Adrenal gland (tissue), 19 donors: ENCODE data around the gene SLC2A4. TPM values are rescaled to one million over a fixed set of nuclear protein-coding genes. Genes with fewer than 3 reads are reported as not detected.
A peak's percentile ranks its signal among the peaks of the same experiment; 100 is the strongest.

Experiments
- DNase-seq, 7 donors: peaks; one replicate each; pipeline ENCODE4 v3.0.0-alpha.2; 2019 to 2020
- H3K27ac ChIP-seq, 5 donors: fragments of 200-600 bp; sonication (generic) in 4 of 5; 1 replicate in 3 of 5; 2 replicates in 2 of 5; pipeline versions ENCODE4 v1.5.1 to v1.8.0; 2016 to 2020; ENCODE audit warnings: mild to moderate bottlenecking in 1 of 5
- H3K27me3 ChIP-seq: fragments of 200-600 bp; 2 replicates; pipeline ENCODE4 v1.8.0; 2021
- H3K36me3 ChIP-seq, 2 donors: fragments of 200-600 bp; replicated peaks in 1 of 2; 1 replicate in 1 of 2; 2 replicates in 1 of 2; pipeline versions ENCODE4 v1.5.1 to v1.8.0; 2018 to 2022
- H3K4me1 ChIP-seq, 2 donors: fragments of 200-600 bp; replicated peaks in 1 of 2; 1 replicate in 1 of 2; 2 replicates in 1 of 2; pipeline versions ENCODE4 v1.5.1 to v1.8.0; 2018 to 2021
- H3K4me3 ChIP-seq, 4 donors: fragments of 200-600 bp; sonication (generic) in 3 of 4; one replicate each; pipeline ENCODE4 v1.5.1; 2016 to 2018
- H3K9me3 ChIP-seq, 3 donors: fragments of 200-600 bp; sonication (generic) in 1 of 3; replicated peaks in 1 of 3; 1 replicate in 2 of 3; 2 replicates in 1 of 3; pipeline versions ENCODE4 v1.5.1 to v1.8.0; 2016 to 2021
- POLR2A ChIP-seq, 2 donors: fragments of 450-650 bp; IDR thresholded peaks; one replicate each; pipeline ENCODE4 v1.6.1; 2017; ENCODE audit warnings: antibody characterized with exemption in 2 of 2, mild to moderate bottlenecking in 2 of 2, moderate library complexity in 1 of 2
- WGBS, 4 donors: extraction: QIAGEN DNeasy Blood & Tissue Kit in 2 of 4; methylation state at CpG; one replicate each; pipeline versions ENCODE4 v1.1.5 to v1.1.7; 2013 to 2017; 5-methylcytosine and 5-hydroxymethylcytosine counted together
- intact Hi-C, 2 donors: fragments of 100-400 bp; cut with DNase I; formaldehyde crosslinking; loops; one replicate each; pipeline versions ENCODE4 v1.14.1 to v1.15.0; 2022 to 2023
- long read RNA-seq, 10 donors: library from polyadenylated mRNA in 3 of 10; unstranded in 2 of 10; stranded (forward) in 1 of 10; transcript quantifications; one replicate each; pipeline ENCODE4 v2.0.0 and lab custom pipeline, GENCODE V29; 2021 to 2026
- polyA plus RNA-seq, 3 donors: library from polyadenylated mRNA; stranded (reverse); fragments of 200-250 nt in 2 of 3; fragments of 350-450 nt in 1 of 3; fragmentation: Illumina TruSeq in 1 of 3; extraction: RNeasy Lipid Tissue Mini Kit (QIAGEN cat#74804) in 1 of 3; gene quantifications; one replicate each; pipeline ENCODE4 v1.2.3, GENCODE V29; 2013 to 2014
- total RNA-seq, 9 donors: library from RNA; depleted of rRNA in 4 of 9; stranded (reverse); fragments of >200 nt in 4 of 9; fragments of 120-200 nt in 1 of 9; fragmentation: NEBNext Ultra II Directional in 1 of 9; extraction: Animal tissue kit (Norgen Biotek cat#: 25700) in 1 of 9; gene quantifications; one replicate each; pipeline versions ENCODE4 v1.1.0 to v1.2.4, GENCODE V29; 2013 to 2023
- TF ChIP-seq, protein P1 (sequence below), 6 experiments: fragments of 450-650 bp in 4 of 6; fragments of 200-600 bp in 2 of 6; sonication (generic) in 1 of 6; IDR thresholded peaks; 1 replicate in 5 of 6; 2 replicates in 1 of 6; pipeline versions ENCODE4 v1.5.1 to v1.8.0; 2016 to 2021; ENCODE audit warnings: antibody characterized with exemption in 6 of 6, mild to moderate bottlenecking in 2 of 6, moderate library complexity in 1 of 6
- donor health status: healthy with polysubstance abuse.
- donor health status: Bipolar disorder and iron deficiency.
- donor health status: DM: yes; HTN: yes; CAD: no.
- donor health status: DM: no; HTN: no; CAD: no.
- donor health status: DM: no; HTN: no; CAD: no.
- donor health status: DM: yes; HTN: yes; CAD: no.

SLC2A4 gene
- total RNA-seq: 10 to 100 TPM in 4 of 9 donors, 1 to 10 TPM in 5; 1.8 to 30.0 (median 7.8) TPM
- polyA plus RNA-seq: 10 to 100 TPM in 1 of 3 donors, 1 to 10 TPM in 1, under 1 TPM in 1; 0.75 to 12.7 (median 5.6) TPM
- long read RNA-seq, donor 1, partial matches to known transcripts: 0 of 1 reads
- long read RNA-seq, donor 1, other reads (novel, unspliced or antisense): 0 of 1 reads
- long read RNA-seq, donor 2: 0 reads
- long read RNA-seq, donor 3: 0 reads
- long read RNA-seq, donor 4, partial matches to known transcripts: 0 of 9 reads
- long read RNA-seq, donor 4, other reads (novel, unspliced or antisense): 8 of 9 reads
- long read RNA-seq, donor 5, transcript SLC2A4-201 (11 exons, 3,426 nt): major isoform, 13 of 17 reads
- long read RNA-seq, donor 5, partial matches to known transcripts: 1 of 17 reads
- long read RNA-seq, donor 5, other reads (novel, unspliced or antisense): 2 of 17 reads
- long read RNA-seq, donor 6, partial matches to known transcripts: 0 of 2 reads
- long read RNA-seq, donor 6, other reads (novel, unspliced or antisense): 2 of 2 reads
- long read RNA-seq, donor 7: 0 reads
- long read RNA-seq, donor 8, partial matches to known transcripts: 0 of 2 reads
- long read RNA-seq, donor 8, other reads (novel, unspliced or antisense): 0 of 2 reads
- long read RNA-seq, donor 9, partial matches to known transcripts: 0 of 2 reads
- long read RNA-seq, donor 9, other reads (novel, unspliced or antisense): 0 of 2 reads
- long read RNA-seq, donor 10, partial matches to known transcripts: 0 of 1 reads
- long read RNA-seq, donor 10, other reads (novel, unspliced or antisense): 0 of 1 reads

GRCh38 chr17:7281074-7281952, at the start of gene SLC2A4:
SLC2A4 (plus strand) TSS chr17:7281718; CDS start chr17:7281935, 217 bp downstream.
- intact Hi-C loops: loop anchor here in 1 of 2 donors (2.0 to 5.0 kb wide), 2 partner anchors 15 to 61 kb away; no protein-coding TSS in a partner anchor

GRCh38 chr17:7232114-7232513, 49.4 kb upstream of the SLC2A4 start:
- H3K4me1 ChIP-seq: peaks cover 33 to 42% of the 10 kb centered on the region in 2 donors

More at GRCh38 chr17:7281074-7281952, at the start of gene SLC2A4:
- peak within 1 kb of the TSS; percentile 60 to 92 (median 85) for H3K27ac ChIP-seq
- H3K9me3 ChIP-seq: no peaks in the 10 kb centered on the region
- 0 to 1% (median 0%) methylated on average over 17 to 71 of the region's 71 CpGs for WGBS, 4 donors
- no peaks in the 10 kb centered on the region for H3K36me3 ChIP-seq
- DNase-seq: peak; percentile 95 to 98 (median 97)
- no peaks in the 10 kb centered on the region for H3K27me3 ChIP-seq
- TF ChIP-seq, protein P1, sequence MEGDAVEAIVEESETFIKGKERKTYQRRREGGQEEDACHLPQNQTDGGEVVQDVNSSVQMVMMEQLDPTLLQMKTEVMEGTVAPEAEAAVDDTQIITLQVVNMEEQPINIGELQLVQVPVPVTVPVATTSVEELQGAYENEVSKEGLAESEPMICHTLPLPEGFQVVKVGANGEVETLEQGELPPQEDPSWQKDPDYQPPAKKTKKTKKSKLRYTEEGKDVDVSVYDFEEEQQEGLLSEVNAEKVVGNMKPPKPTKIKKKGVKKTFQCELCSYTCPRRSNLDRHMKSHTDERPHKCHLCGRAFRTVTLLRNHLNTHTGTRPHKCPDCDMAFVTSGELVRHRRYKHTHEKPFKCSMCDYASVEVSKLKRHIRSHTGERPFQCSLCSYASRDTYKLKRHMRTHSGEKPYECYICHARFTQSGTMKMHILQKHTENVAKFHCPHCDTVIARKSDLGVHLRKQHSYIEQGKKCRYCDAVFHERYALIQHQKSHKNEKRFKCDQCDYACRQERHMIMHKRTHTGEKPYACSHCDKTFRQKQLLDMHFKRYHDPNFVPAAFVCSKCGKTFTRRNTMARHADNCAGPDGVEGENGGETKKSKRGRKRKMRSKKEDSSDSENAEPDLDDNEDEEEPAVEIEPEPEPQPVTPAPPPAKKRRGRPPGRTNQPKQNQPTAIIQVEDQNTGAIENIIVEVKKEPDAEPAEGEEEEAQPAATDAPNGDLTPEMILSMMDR (IDR thresholded peaks at IDR 0.05): peak in 1 of 6 experiments; percentile 31
- TF ChIP-seq POLR2A (IDR thresholded peaks at IDR 0.05): peak in 1 of 2 donors; percentile 52
- peak within 1 kb of the TSS in 3 of 4 donors; percentile 23 to 59 (median 36) for H3K4me3 ChIP-seq
- peaks cover 18 to 21% of the 10 kb centered on the region in 2 donors for H3K4me1 ChIP-seq

DNA sequence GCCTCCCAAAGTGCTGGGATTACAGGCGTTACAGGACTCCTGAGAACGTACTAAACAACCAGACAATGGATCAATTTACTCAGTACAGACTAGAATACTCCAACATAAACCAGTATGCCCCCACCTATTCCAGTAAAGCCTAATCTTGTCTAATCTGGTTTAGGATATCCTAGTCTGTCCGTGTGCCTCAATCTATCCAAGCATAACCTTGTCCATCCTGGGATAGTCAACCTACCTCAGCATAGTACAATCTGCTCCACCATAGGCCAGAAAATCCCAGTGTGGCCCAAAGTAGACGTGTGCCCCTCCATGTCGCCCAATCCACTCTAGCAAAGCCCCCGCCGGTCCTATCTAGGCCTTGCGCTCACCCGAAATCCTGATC, 47.8 kb upstream of the SLC2A4 start:
- WGBS, 4 donors: 0 to 2% (median 0%) methylated on average over 5 to 9 of the region's 9 CpGs
- no peaks in the 10 kb centered on the region for H3K27me3 ChIP-seq
- H3K4me1 ChIP-seq: peaks cover 38 to 47% of the 10 kb centered on the region in 2 donors
- TF ChIP-seq, protein P1 (IDR thresholded peaks at IDR 0.05): no peak
- no peak for TF ChIP-seq POLR2A (IDR thresholded peaks at IDR 0.05)
- intact Hi-C loops: no loop called here
- H3K27ac ChIP-seq: peak overlapping the region; percentile 74 to 91 (median 86)
- H3K4me3 ChIP-seq: peak overlapping the region; percentile 66 to 95 (median 76)
- peaks cover 0 to 39% of the 10 kb centered on the region in 2 donors for H3K36me3 ChIP-seq
- no peaks in the 10 kb centered on the region for H3K9me3 ChIP-seq
- no peak for DNase-seq

More at GRCh38 chr17:7232114-7232513, 49.4 kb upstream of the SLC2A4 start:
- WGBS, 4 donors: 65 to 81% (median 72%) methylated on average over 5 of the region's 5 CpGs
- no peak overlapping the region for H3K27ac ChIP-seq
- no peak for DNase-seq
- H3K9me3 ChIP-seq: no peaks in the 10 kb centered on the region
- TF ChIP-seq, protein P1 (IDR thresholded peaks at IDR 0.05): no peak
- TF ChIP-seq POLR2A (IDR thresholded peaks at IDR 0.05): no peak
- H3K4me3 ChIP-seq: peak overlapping the region in 1 of 4 donors; percentile 79
- intact Hi-C loops: no loop called here
- H3K27me3 ChIP-seq: no peaks in the 10 kb centered on the region
- peaks cover 0 to 55% of the 10 kb centered on the region in 2 donors for H3K36me3 ChIP-seq
